Measurements from ENCODE around the gene C2. TPM values are rescaled to one million over a fixed set of nuclear protein-coding genes. Genes with fewer than 3 reads are reported as not detected.
A peak's percentile ranks its signal among the peaks of the same experiment; 100 is the strongest.
"Not testable (repeated sequence)": the region's sequence is repeated elsewhere in the genome, so short reads cannot be mapped to it uniquely, and the experiment has no call there.

Gene C2
- total and polyA plus RNA-seq, 2 experiments from 2014 or later: 1.4 to 2.1 TPM

GRCh38 chr6:31927863-31928671, 550 bp downstream of the C2 start:
- no peak for DNase-seq
- no peaks in the 10 kb centered on the region for H3K36me3 ChIP-seq (ENCODE audit: low read depth)
- no peaks in the 10 kb centered on the region for H3K4me1 ChIP-seq (ENCODE audit: insufficient read depth)
- in situ Hi-C loops (cut with MboI): no loop called here
- no peaks in the 10 kb centered on the region for H3K9me3 ChIP-seq (ENCODE audit: low read depth)
- H3F3A ChIP-seq (ENCODE audit: insufficient read depth): no peaks in the 10 kb centered on the region
- 57 to 64% methylated on average over 11 of the region's 11 CpGs for WGBS, 2 experiments (ENCODE audit: low coverage in 1 of 2, low lambda C conversion rate in 2 of 2, missing lambda C conversion rate in 2 of 2)
- H2AFZ ChIP-seq: peak overlapping the region; percentile 82
- H3K27ac ChIP-seq: no peak overlapping the region
- no peak overlapping the region for H3K4me2 ChIP-seq (ENCODE audit: unreplicated experiment)
- H3K9ac ChIP-seq: 0 out of 2 replicates have a peak overlapping the region, but pooled peaks have one; percentile 0
- TF ChIP-seq EZH2 (IDR thresholded peaks at IDR 0.05; ENCODE audit: insufficient read depth, poor library complexity, severe bottlenecking): no peak
- TF ChIP-seq EZH2phosphoT487 (IDR thresholded peaks at IDR 0.05; ENCODE audit: insufficient read depth, low read depth): no peak
- H3K79me2 ChIP-seq (ENCODE audit: insufficient read depth): no peaks in the 10 kb centered on the region
- no peaks in the 10 kb centered on the region for H3K27me3 ChIP-seq (replicated peaks; ENCODE audit: insufficient read depth)
- no peaks in the 10 kb centered on the region for H4K20me1 ChIP-seq (ENCODE audit: insufficient read depth)
- H3K4me3 ChIP-seq: peak overlapping the region; percentile 33
- H3K9me2 ChIP-seq (ENCODE audit: insufficient read depth): no peaks in the 10 kb centered on the region

- no peaks in the 10 kb centered on the region for H3K4me1 ChIP-seq (ENCODE audit: insufficient read depth)
- H3K9ac ChIP-seq: no peak overlapping the region
- no peak for DNase-seq
- H2AFZ ChIP-seq: no peak overlapping the region
- TF ChIP-seq EZH2phosphoT487 (IDR thresholded peaks at IDR 0.05; ENCODE audit: insufficient read depth, low read depth): no peak
- H3K4me3 ChIP-seq: no peak overlapping the region
- H3K4me2 ChIP-seq (ENCODE audit: unreplicated experiment): no peak overlapping the region
- no peaks in the 10 kb centered on the region for H3K9me3 ChIP-seq (ENCODE audit: low read depth)
- H3K9me2 ChIP-seq (ENCODE audit: insufficient read depth): no peaks in the 10 kb centered on the region
- in situ Hi-C loops (cut with MboI): no loop called here
- no peaks in the 10 kb centered on the region for H3K36me3 ChIP-seq (ENCODE audit: low read depth)
- H4K20me1 ChIP-seq (ENCODE audit: insufficient read depth): no peaks in the 10 kb centered on the region
- 74 to 80% methylated on average over 9 of the region's 9 CpGs for WGBS, 2 experiments (ENCODE audit: low coverage in 1 of 2, low lambda C conversion rate in 2 of 2, missing lambda C conversion rate in 2 of 2)
- H3K79me2 ChIP-seq (ENCODE audit: insufficient read depth): no peaks in the 10 kb centered on the region
- no peaks in the 10 kb centered on the region for H3K27me3 ChIP-seq (replicated peaks; ENCODE audit: insufficient read depth)
- H3F3A ChIP-seq (ENCODE audit: insufficient read depth): no peaks in the 10 kb centered on the region
- H3K27ac ChIP-seq: no peak overlapping the region
These were observed 1.1 kb downstream of the C2 start for GRCh38 chr6:31928672-31928939.

GRCh38 chr6:31930962-31931361, 3.4 kb downstream of the C2 start:
- Histone ChIP-seq H3K27ac (no peak overlapping the region), H3K36me3 (ENCODE audit: low read depth) (no peaks in the 10 kb centered on the region), H4K20me1 (ENCODE audit: insufficient read depth) (no peaks in the 10 kb centered on the region), H3K9ac (no peak overlapping the region), H3K4me3 (no peak overlapping the region), H3K4me2 (ENCODE audit: unreplicated experiment) (no peak overlapping the region), H3K9me2 (ENCODE audit: insufficient read depth) (no peaks in the 10 kb centered on the region), H3K9me3 (ENCODE audit: low read depth) (no peaks in the 10 kb centered on the region), H2AFZ (no peak overlapping the region), H3K27me3 (replicated peaks; ENCODE audit: insufficient read depth) (no peaks in the 10 kb centered on the region), H3F3A (ENCODE audit: insufficient read depth) (no peaks in the 10 kb centered on the region), H3K79me2 (ENCODE audit: insufficient read depth) (no peaks in the 10 kb centered on the region), H3K4me1 (ENCODE audit: insufficient read depth) (no peaks in the 10 kb centered on the region)
- DNase-seq: no peak
- no peak for TF ChIP-seq EZH2 (IDR thresholded peaks at IDR 0.05; ENCODE audit: insufficient read depth, poor library complexity, severe bottlenecking)
- TF ChIP-seq EZH2phosphoT487 (IDR thresholded peaks at IDR 0.05; ENCODE audit: insufficient read depth, low read depth): no peak
- in situ Hi-C loops (cut with MboI): no loop called here
- WGBS, 2 experiments (ENCODE audit: low coverage in 1 of 2, low lambda C conversion rate in 2 of 2, missing lambda C conversion rate in 2 of 2): 91 to 96% methylated on average over 1 of the region's 1 CpG

- H3F3A ChIP-seq (ENCODE audit: insufficient read depth); H3K4me1 ChIP-seq (ENCODE audit: insufficient read depth); H3K9me2 ChIP-seq (ENCODE audit: insufficient read depth); H3K27me3 ChIP-seq (replicated peaks; ENCODE audit: insufficient read depth); H3K4me2 ChIP-seq (ENCODE audit: unreplicated experiment); H3K4me3 ChIP-seq; H4K20me1 ChIP-seq (ENCODE audit: insufficient read depth); H2AFZ ChIP-seq; H3K79me2 ChIP-seq (ENCODE audit: insufficient read depth); H3K36me3 ChIP-seq (ENCODE audit: low read depth); in situ Hi-C loops (cut with MboI); H3K9me3 ChIP-seq (ENCODE audit: low read depth); DNase-seq; H3K27ac ChIP-seq; H3K9ac ChIP-seq: not testable (repeated sequence)
- WGBS, 2 experiments (ENCODE audit: low coverage in 1 of 2, low lambda C conversion rate in 2 of 2, missing lambda C conversion rate in 2 of 2): 88% methylated on average over 26 of the region's 32 CpGs; no CpG with 5 or more reads in 1 of the 2 experiments
These were observed 4.6 kb downstream of the C2 start for GRCh38 chr6:31932137-31932536.

- Histone ChIP-seq H2AFZ (no peak overlapping the region), H3F3A (ENCODE audit: insufficient read depth) (no peaks in the 10 kb centered on the region), H3K4me3 (no peak overlapping the region), H3K9me3 (ENCODE audit: low read depth) (no peaks in the 10 kb centered on the region), H3K9ac (no peak overlapping the region), H4K20me1 (ENCODE audit: insufficient read depth) (no peaks in the 10 kb centered on the region), H3K27me3 (replicated peaks; ENCODE audit: insufficient read depth) (no peaks in the 10 kb centered on the region), H3K4me2 (ENCODE audit: unreplicated experiment) (no peak overlapping the region), H3K4me1 (ENCODE audit: insufficient read depth) (no peaks in the 10 kb centered on the region), H3K27ac (no peak overlapping the region), H3K36me3 (ENCODE audit: low read depth) (no peaks in the 10 kb centered on the region), H3K9me2 (ENCODE audit: insufficient read depth) (no peaks in the 10 kb centered on the region), H3K79me2 (ENCODE audit: insufficient read depth) (no peaks in the 10 kb centered on the region)
- 84 to 87% methylated on average over 19 of the region's 19 CpGs for WGBS, 2 experiments (ENCODE audit: low coverage in 1 of 2, low lambda C conversion rate in 2 of 2, missing lambda C conversion rate in 2 of 2)
- DNase-seq: no peak
- TF ChIP-seq EZH2phosphoT487 (IDR thresholded peaks at IDR 0.05; ENCODE audit: insufficient read depth, low read depth) (no peak), EZH2 (IDR thresholded peaks at IDR 0.05; ENCODE audit: insufficient read depth, poor library complexity, severe bottlenecking) (no peak)
- in situ Hi-C loops (cut with MboI): no loop called here
These were observed 6.0 kb downstream of the C2 start for GRCh38 chr6:31933537-31933936.
